SK-N-SH treated with all-trans-retinoic acid at 6 μM for 48 hours (cell line): ENCODE data around the gene TMEM150A.

Experiments used
- ARNTL ChIP-seq: fragments of 450-650 bp; formaldehyde crosslinking; IDR thresholded peaks from 2 replicates; pipeline ENCODE4 v1.5.0; 2020; ENCODE audit warnings: low read depth, mild to moderate bottlenecking, moderate library complexity, borderline replicate concordance
- BACH2 ChIP-seq: fragments of 250-450 bp; sonication (Bioruptor Pico); IDR thresholded peaks from 2 replicates; pipeline ENCODE4 v1.9.0; 2021; ENCODE audit warnings: mild to moderate bottlenecking, borderline replicate concordance
- CSRNP3 ChIP-seq: fragments of 250-450 bp; sonication (Bioruptor Pico); IDR thresholded peaks from 2 replicates; pipeline ENCODE4 v1.5.1; 2021; ENCODE audit warnings: mild to moderate bottlenecking, moderate library complexity
- ISL1 ChIP-seq: fragments of 250-450 bp; sonication (Bioruptor Pico); IDR thresholded peaks from 2 replicates; pipeline ENCODE4 v2.1.2; 2022; ENCODE audit warnings: mild to moderate bottlenecking, moderate library complexity
- PATZ1 ChIP-seq: fragments of 250-450 bp; sonication (Bioruptor Pico); IDR thresholded peaks from 2 replicates; pipeline ENCODE4 v1.8.0; 2020; ENCODE audit warnings: mild to moderate bottlenecking, moderate library complexity, borderline replicate concordance
- RARB ChIP-seq: fragments of 250-450 bp; sonication (Bioruptor Pico); IDR thresholded peaks from 2 replicates; pipeline ENCODE4 v1.8.0; 2021; ENCODE audit warnings: mild to moderate bottlenecking, moderate library complexity
- SNAI2 ChIP-seq: fragments of 250-450 bp; sonication (Bioruptor Pico); IDR thresholded peaks from 2 replicates; pipeline ENCODE4 v1.5.0; 2020; ENCODE audit warnings: mild to moderate bottlenecking, moderate library complexity
- ZFP30 ChIP-seq: fragments of 450-650 bp; formaldehyde crosslinking; IDR thresholded peaks from 2 replicates; pipeline ENCODE4 v1.5.0; 2022; ENCODE audit warnings: mild to moderate bottlenecking, moderate library complexity
- ZNF70 ChIP-seq: fragments of 450-650 bp; formaldehyde crosslinking; IDR thresholded peaks from 2 replicates; pipeline ENCODE4 v1.5.0; 2020; ENCODE audit warnings: mild to moderate bottlenecking, moderate library complexity
- TF ChIP-seq, protein P1 (sequence below): fragments of 250-450 bp; sonication (Bioruptor Pico); IDR thresholded peaks from 2 replicates; pipeline ENCODE4 v1.5.0; 2020; ENCODE audit warnings: mild to moderate bottlenecking, moderate library complexity

- TF ChIP-seq PATZ1 (CRISPR knock-in tag) = no peak
- no peak for TF ChIP-seq ARNTL (CRISPR knock-in tag)
- TF ChIP-seq ZNF70 = no peak
- TF ChIP-seq ISL1 (CRISPR knock-in tag) = no peak
- TF ChIP-seq ZFP30 (CRISPR knock-in tag) = no peak
- TF ChIP-seq SNAI2 = no peak
- TF ChIP-seq BACH2 (CRISPR knock-in tag) = no peak
- TF ChIP-seq, protein P1, sequence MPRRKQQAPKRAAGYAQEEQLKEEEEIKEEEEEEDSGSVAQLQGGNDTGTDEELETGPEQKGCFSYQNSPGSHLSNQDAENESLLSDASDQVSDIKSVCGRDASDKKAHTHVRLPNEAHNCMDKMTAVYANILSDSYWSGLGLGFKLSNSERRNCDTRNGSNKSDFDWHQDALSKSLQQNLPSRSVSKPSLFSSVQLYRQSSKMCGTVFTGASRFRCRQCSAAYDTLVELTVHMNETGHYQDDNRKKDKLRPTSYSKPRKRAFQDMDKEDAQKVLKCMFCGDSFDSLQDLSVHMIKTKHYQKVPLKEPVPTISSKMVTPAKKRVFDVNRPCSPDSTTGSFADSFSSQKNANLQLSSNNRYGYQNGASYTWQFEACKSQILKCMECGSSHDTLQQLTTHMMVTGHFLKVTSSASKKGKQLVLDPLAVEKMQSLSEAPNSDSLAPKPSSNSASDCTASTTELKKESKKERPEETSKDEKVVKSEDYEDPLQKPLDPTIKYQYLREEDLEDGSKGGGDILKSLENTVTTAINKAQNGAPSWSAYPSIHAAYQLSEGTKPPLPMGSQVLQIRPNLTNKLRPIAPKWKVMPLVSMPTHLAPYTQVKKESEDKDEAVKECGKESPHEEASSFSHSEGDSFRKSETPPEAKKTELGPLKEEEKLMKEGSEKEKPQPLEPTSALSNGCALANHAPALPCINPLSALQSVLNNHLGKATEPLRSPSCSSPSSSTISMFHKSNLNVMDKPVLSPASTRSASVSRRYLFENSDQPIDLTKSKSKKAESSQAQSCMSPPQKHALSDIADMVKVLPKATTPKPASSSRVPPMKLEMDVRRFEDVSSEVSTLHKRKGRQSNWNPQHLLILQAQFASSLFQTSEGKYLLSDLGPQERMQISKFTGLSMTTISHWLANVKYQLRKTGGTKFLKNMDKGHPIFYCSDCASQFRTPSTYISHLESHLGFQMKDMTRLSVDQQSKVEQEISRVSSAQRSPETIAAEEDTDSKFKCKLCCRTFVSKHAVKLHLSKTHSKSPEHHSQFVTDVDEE (CRISPR knock-in tag) = no peak
- TF ChIP-seq RARB (CRISPR knock-in tag) = no peak
- TF ChIP-seq CSRNP3 (CRISPR knock-in tag) = no peak
Observed at GRCh38 chr2:85628658-85629057, 26.2 kb upstream of the TMEM150A start.
